ENCODE data around the gene POGLUT2.

GRCh38 chr13:102771298-102772041 lies 27.3 kb downstream of the POGLUT2 start:
- TF ChIP-seq POLR2AphosphoS5 (IDR thresholded peaks at IDR 0.05; ENCODE audit: low read depth, low read length) (no peak), POLR2A (IDR thresholded peaks at IDR 0.05; ENCODE audit: low read depth, low read length) (no peak), TAF1 (IDR thresholded peaks at IDR 0.05; ENCODE audit: borderline replicate concordance, low read depth, low read length) (no peak)

All from GM12892 (cell line).